Fibroblast of mammary gland (primary cell): ENCODE measurements around the gene ERFE.

Experiments
- DNase-seq: peaks from one replicate; pipeline ENCODE4 v3.0.0-alpha.2; 2010; ENCODE audit warnings: low read depth
- H3K4me3 ChIP-seq: 2 replicates; pipeline ENCODE4 v1.5.1; 2011; ENCODE audit warnings: low read depth, mild to moderate bottlenecking, low read length, moderate library complexity; ENCODE audit not compliant: control insufficient read depth
- TF ChIP-seq, protein P1 (sequence below): conservative IDR thresholded peaks from 2 replicates; pipeline ENCODE4 v1.5.1; 2011; ENCODE audit warnings: low read depth, low read length, inconsistent platforms; ENCODE audit not compliant: control insufficient read depth, insufficient read depth

Gene ERFE

DNA sequence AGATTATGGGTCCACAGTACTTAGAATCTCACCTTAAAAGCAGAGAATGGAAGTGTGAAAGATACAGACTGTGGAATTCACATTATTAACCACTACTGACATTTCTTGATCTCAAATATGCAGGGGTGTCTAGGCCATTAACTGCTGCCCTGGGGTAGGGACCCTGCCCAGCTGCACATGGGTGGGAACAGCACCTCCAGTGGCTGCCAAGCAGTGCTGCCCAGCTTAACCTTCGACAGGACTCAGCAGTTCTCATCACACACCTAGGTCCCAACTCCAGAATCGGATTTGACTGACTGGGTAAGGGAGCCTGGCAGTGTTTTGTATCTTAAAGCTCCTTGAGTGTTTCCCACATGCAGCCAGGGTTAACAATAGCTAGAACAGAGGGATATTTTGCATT lies 14.9 kb downstream of the ERFE start:
- TF ChIP-seq, protein P1, sequence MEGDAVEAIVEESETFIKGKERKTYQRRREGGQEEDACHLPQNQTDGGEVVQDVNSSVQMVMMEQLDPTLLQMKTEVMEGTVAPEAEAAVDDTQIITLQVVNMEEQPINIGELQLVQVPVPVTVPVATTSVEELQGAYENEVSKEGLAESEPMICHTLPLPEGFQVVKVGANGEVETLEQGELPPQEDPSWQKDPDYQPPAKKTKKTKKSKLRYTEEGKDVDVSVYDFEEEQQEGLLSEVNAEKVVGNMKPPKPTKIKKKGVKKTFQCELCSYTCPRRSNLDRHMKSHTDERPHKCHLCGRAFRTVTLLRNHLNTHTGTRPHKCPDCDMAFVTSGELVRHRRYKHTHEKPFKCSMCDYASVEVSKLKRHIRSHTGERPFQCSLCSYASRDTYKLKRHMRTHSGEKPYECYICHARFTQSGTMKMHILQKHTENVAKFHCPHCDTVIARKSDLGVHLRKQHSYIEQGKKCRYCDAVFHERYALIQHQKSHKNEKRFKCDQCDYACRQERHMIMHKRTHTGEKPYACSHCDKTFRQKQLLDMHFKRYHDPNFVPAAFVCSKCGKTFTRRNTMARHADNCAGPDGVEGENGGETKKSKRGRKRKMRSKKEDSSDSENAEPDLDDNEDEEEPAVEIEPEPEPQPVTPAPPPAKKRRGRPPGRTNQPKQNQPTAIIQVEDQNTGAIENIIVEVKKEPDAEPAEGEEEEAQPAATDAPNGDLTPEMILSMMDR: peak; percentile 22
- DNase-seq: no peak
- no peak overlapping the region for H3K4me3 ChIP-seq

DNA sequence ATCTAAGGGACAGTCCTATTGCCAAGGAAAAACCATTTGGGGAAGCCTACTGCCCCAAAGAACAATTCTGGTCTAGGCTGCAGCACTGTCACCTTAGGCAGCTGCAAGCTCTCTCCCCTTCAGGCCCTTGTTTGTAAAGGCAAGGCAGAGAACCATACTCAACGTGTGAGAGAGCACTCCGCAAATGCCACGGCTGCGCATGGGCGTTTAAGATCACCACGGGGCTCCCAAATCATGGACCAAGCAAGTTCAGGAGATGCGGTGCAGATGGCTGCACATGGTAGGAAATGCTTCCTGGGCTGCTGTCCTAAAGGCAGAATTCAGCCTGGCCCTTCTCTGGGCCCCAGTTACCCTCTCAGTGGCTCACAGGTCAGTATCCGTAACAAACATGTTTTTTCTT lies 15.5 kb downstream of the ERFE start:
- H3K4me3 ChIP-seq: no peak overlapping the region
- no peak for DNase-seq
- TF ChIP-seq, protein P1: no peak

DNA sequence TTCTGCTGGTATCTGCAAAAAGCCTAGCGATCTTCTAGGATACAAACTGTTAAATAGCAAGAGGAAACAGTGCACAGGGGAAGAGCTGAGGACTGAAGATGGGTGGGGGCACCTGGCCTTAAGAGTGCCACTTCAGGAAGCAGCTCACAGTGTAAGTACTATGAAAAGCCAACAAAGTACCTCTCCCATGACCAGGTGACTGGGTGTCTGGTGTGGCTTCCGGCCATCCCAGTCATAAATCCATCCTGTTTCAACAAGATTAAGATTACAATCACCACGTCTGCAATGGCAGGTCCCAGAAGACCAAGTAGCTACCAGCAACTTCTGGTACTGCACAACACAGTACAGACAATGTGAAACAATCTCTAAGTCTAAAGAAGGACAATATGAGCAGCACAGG lies 15.9 kb downstream of the ERFE start:
- DNase-seq: no peak
- no peak overlapping the region for H3K4me3 ChIP-seq
- TF ChIP-seq, protein P1: no peak

DNA sequence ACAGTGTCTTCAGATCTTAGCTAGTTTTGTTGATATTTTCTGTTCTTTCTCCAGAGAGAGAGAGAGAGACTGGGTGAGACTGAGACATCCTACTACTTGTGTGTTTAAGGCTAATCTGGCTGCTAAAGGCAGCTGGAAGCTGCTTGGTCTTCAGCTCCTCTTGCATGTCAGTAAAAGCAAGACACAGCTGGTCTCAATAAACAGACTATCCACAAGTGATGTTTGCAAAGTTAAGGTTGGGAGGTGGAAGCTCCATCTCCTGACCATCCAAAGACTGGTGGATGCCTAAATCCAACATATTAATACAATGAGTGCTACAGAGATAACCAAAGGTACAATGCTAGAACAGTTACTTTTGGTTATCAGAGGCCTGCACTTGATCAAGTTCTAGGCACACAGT lies 17.8 kb downstream of the ERFE start:
- peak; percentile 18 for DNase-seq
- TF ChIP-seq, protein P1: no peak
- H3K4me3 ChIP-seq: no peak overlapping the region

DNA sequence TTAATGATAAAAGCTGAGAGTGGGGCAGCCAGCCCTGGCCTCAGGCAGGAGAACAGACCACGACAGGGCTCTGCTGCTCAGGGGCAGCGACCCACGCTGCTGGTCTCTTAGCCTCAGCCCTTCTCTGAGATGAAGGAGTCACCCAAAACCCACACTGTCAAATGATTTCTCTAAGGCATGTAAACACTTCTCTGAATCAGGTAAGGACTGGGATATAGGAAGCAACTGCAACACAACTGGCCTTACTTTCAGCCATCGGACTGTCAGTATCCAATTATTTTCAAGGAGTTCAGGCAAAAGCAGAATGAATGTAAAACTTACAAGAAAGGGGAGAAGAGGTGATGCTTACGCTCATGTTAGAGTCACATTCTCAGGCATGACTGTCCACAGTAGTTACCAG lies 21.8 kb downstream of the ERFE start:
- H3K4me3 ChIP-seq: no peak overlapping the region
- DNase-seq: no peak
- TF ChIP-seq, protein P1: no peak

DNA sequence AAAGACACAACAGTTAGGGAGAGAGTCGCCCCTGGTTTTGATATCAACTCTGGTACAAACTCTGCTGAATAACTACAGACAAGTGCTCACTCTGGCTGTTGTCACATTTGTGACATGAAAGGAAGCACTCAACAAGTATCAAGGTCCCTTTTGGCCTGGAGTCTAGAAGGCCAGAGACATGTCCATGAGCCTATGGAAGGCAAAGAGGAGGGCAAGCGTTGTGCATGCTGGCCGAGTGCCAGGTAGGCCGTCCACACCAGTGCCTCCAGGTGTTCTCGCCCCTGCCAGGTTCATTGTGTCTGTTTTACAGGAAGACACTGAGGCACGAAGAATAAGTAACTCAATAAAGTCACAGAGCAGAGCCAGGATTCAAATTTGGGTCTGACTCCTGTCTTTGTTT lies 23.6 kb downstream of the ERFE start:
- no peak for DNase-seq
- TF ChIP-seq, protein P1: no peak
- H3K4me3 ChIP-seq: no peak overlapping the region

DNA sequence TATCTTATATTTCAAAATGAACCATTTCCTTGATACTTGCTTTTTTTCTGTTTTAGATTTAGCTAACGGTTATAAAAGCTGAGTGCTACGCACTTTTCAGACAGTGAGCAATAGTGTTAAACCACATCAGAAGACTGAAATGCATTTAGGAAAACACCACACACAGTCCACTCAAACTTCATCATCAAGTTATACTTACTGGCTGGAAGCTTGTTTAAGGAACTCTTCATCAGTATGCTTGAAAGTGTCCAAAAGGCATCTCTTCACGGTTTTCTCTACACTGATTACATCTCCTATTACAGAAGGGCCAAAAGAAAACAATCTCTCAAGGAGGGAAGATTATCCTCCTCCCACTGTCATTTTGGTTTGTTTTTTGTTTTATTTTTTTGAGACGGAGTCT lies 25.1 kb downstream of the ERFE start:
- TF ChIP-seq, protein P1: no peak
- no peak for DNase-seq
- H3K4me3 ChIP-seq: no peak overlapping the region
